ENCODE data around the gene PSEN1.

DNA sequence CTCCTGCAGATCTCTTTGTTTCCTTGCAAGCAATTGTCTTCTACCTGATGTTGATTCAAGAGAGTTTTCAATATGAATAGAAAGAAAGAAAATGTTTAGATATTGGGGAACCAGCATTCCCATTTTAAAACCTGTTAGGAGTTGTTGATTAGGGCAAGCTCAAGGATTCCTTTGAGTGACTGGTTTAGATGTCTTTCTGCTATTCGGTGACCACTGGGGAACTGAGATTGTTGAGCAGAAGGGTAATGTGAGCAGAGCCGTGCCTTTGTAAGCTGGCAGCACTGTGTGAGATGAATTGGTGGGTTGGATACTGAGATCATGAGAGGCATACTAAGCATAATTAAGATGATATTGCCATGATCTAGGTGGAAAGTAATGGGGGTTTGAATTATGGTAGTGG, 61.9 kb downstream of the PSEN1 start:
- TF ChIP-seq, protein P1, sequence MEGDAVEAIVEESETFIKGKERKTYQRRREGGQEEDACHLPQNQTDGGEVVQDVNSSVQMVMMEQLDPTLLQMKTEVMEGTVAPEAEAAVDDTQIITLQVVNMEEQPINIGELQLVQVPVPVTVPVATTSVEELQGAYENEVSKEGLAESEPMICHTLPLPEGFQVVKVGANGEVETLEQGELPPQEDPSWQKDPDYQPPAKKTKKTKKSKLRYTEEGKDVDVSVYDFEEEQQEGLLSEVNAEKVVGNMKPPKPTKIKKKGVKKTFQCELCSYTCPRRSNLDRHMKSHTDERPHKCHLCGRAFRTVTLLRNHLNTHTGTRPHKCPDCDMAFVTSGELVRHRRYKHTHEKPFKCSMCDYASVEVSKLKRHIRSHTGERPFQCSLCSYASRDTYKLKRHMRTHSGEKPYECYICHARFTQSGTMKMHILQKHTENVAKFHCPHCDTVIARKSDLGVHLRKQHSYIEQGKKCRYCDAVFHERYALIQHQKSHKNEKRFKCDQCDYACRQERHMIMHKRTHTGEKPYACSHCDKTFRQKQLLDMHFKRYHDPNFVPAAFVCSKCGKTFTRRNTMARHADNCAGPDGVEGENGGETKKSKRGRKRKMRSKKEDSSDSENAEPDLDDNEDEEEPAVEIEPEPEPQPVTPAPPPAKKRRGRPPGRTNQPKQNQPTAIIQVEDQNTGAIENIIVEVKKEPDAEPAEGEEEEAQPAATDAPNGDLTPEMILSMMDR (IDR thresholded peaks at IDR 0.05) = no peak
- no peak for TF ChIP-seq POLR2AphosphoS5 (IDR thresholded peaks at IDR 0.05)

All from suprapubic skin (tissue), 3 donors.